ENCODE results near the gene GON7.

GRCh38 chr14:93186956-93187355 lies 19.9 kb downstream of the GON7 start:
- TF ChIP-seq POLR2A (IDR thresholded peaks at IDR 0.05) (no peak), CTCF (IDR thresholded peaks at IDR 0.05) (no peak)

Data from vagina (tissue), 2 donors.